Uterus (tissue), 2 donors: ENCODE measurements around the gene RCAN1.

Source experiments
- POLR2A ChIP-seq, 2 donors: fragments of 450-650 bp; IDR thresholded peaks; one replicate each; pipeline ENCODE4 v1.6.1; 2016; ENCODE audit warnings: antibody characterized with exemption in 2 of 2, mild to moderate bottlenecking in 1 of 2, moderate library complexity in 1 of 2
- TF ChIP-seq, protein P1 (sequence below), 4 experiments: fragments of 200-600 bp in 2 of 4; fragments of 450-650 bp in 2 of 4; sonication (generic) in 2 of 4; IDR thresholded peaks; one replicate each; pipeline ENCODE4 v1.5.1; 2016 to 2019; ENCODE audit warnings: antibody characterized with exemption in 4 of 4, mild to moderate bottlenecking in 2 of 4, moderate library complexity in 1 of 4

GRCh38 chr21:34626131-34626530, 11.2 kb upstream of the RCAN1 start:
- no peak for TF ChIP-seq POLR2A (IDR thresholded peaks at IDR 0.05)
- TF ChIP-seq, protein P1, sequence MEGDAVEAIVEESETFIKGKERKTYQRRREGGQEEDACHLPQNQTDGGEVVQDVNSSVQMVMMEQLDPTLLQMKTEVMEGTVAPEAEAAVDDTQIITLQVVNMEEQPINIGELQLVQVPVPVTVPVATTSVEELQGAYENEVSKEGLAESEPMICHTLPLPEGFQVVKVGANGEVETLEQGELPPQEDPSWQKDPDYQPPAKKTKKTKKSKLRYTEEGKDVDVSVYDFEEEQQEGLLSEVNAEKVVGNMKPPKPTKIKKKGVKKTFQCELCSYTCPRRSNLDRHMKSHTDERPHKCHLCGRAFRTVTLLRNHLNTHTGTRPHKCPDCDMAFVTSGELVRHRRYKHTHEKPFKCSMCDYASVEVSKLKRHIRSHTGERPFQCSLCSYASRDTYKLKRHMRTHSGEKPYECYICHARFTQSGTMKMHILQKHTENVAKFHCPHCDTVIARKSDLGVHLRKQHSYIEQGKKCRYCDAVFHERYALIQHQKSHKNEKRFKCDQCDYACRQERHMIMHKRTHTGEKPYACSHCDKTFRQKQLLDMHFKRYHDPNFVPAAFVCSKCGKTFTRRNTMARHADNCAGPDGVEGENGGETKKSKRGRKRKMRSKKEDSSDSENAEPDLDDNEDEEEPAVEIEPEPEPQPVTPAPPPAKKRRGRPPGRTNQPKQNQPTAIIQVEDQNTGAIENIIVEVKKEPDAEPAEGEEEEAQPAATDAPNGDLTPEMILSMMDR (IDR thresholded peaks at IDR 0.05), result no peak
